HG02870 (cell line): ENCODE results near the gene TBC1D16.

Source experiments
- ATAC-seq: cut with Tn5 transposase; IDR thresholded peaks from one replicate; pipeline ENCODE4 v1.9.1; 2021; ENCODE audit warnings: mild to moderate bottlenecking, moderate library complexity; ENCODE audit not compliant: unreplicated experiment

The TBC1D16 gene, protein sequence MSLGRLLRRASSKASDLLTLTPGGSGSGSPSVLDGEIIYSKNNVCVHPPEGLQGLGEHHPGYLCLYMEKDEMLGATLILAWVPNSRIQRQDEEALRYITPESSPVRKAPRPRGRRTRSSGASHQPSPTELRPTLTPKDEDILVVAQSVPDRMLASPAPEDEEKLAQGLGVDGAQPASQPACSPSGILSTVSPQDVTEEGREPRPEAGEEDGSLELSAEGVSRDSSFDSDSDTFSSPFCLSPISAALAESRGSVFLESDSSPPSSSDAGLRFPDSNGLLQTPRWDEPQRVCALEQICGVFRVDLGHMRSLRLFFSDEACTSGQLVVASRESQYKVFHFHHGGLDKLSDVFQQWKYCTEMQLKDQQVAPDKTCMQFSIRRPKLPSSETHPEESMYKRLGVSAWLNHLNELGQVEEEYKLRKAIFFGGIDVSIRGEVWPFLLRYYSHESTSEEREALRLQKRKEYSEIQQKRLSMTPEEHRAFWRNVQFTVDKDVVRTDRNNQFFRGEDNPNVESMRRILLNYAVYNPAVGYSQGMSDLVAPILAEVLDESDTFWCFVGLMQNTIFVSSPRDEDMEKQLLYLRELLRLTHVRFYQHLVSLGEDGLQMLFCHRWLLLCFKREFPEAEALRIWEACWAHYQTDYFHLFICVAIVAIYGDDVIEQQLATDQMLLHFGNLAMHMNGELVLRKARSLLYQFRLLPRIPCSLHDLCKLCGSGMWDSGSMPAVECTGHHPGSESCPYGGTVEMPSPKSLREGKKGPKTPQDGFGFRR

GRCh38 chr17:80035687-80035936 lies at the start of gene TBC1D16:
TBC1D16 (minus strand) TSS chr17:80035872; CDS start chr17:80013547, 22,325 bp downstream.
- ATAC-seq = no peak

DNA sequence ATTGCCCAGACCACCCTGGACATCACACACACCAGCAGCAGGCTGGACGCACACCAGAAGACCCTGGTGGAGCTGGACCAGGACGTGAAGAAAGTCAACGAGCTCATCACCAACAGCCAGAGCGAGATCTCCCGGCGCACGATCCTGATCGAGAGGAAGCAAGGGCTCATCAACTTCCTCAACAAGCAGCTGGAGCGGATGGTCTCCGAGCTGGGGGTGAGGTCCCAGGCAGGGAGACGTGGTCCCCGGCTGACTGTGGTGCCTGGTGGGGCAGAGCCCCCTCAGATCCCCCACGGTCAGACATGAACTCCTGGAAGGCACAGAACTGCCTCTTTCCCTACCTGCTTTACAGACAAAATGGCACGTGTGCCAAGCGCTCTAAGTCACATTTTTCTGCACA lies 49.1 kb upstream of the TBC1D16 start:
- no peak for ATAC-seq

GRCh38 chr17:80083136-80083661 lies 47.5 kb upstream of the TBC1D16 start:
- ATAC-seq = no peak

GRCh38 chr17:80082403-80083135 lies 46.9 kb upstream of the TBC1D16 start:
- ATAC-seq = no peak

GRCh38 chr17:80081596-80081995 lies 45.9 kb upstream of the TBC1D16 start:
- no peak for ATAC-seq

DNA sequence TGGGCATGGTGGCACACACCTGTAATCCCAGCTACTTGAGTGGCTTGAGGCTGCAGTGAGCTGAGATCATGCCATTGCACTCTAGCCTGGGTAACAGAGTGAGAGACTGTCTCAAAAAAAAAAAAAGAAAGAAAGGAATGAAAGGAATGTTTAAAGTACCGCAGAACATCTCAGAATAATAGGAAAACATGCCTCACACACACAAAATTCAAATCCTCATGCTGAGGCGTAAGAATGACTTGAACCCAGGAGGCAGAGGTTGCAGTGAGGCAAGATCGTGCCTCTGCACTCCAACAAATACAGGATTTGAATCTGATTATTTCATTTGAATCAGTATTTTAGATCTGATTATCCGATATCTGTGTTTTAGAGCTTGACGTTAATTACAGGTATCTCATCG lies 44.4 kb upstream of the TBC1D16 start:
- no peak for ATAC-seq

DNA sequence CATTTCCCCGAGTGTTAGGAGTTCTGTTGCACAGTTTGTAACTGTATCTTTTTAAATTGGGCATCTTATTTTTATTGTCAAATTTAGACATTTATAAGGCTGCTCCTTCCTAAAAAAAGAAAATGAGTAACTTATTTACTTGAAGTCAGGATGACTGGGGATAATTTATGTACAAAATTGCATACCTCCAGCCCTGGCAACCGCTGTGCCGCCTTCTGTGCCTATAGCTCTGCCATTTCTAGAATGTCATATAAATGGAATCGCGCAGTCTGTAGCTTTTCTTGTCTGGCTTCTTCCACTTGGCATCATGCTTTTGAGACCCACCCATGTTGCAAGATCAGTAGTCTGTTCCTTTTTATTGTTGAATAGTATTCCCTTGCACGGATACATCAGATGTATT lies 36.7 kb upstream of the TBC1D16 start:
- ATAC-seq = no peak

GRCh38 chr17:80071116-80071841 lies 35.6 kb upstream of the TBC1D16 start:
- no peak for ATAC-seq

GRCh38 chr17:80070375-80071115 lies 34.9 kb upstream of the TBC1D16 start:
- ATAC-seq = no peak

- ATAC-seq = no peak
Observed at GRCh38 chr17:80068301-80069222, 32.9 kb upstream of the TBC1D16 start.

DNA sequence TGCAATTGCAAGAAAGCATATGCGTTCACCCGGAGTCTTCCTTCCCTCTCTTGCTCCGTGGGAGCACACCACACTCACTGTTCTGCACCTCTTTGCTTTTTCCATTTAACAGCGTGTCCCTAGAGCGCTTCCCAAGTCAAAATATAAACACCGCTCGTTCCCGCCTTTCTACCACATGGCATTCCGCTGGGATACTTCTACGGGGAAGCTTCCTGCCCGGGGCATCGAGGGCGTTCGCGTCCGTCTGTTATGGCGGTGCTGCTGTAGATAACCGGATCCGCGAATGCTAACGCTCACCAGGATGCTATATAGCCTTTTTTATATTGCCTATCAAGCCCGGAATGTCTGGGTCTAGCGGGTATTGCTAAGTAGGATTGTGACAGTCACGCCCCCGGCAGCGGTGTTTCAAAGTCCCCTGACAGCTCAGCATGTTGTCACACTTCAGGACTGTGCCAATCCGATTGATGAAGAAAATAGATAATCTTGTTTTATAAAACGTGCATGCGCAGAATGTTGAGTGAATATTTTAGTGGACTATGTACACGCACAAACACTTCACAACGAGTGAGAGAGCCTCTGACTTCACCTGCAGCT lies 31.8 kb upstream of the TBC1D16 start:
- no peak for ATAC-seq

GRCh38 chr17:80065478-80066170 lies 30.0 kb upstream of the TBC1D16 start:
- no peak for ATAC-seq

DNA sequence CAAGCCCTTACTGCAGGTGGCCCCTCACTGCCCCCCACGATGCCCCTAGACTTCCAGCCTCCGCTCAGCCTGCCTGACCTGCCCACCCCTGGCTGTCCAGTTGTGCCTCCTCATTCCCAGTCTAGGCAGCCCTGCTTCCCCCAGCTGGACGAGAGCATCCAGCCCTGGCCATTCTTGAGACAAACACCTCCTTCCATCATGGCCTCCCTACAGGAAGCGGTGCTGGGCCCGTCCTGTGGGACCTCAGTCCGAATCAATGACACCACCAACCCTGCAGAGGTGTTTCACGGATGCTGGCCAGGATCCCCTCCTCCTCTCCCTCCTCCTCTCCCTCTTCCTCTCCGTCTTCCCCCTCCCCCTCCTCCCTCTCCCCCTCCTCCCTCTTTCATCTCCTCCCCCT lies 29.0 kb upstream of the TBC1D16 start:
- ATAC-seq = no peak

DNA sequence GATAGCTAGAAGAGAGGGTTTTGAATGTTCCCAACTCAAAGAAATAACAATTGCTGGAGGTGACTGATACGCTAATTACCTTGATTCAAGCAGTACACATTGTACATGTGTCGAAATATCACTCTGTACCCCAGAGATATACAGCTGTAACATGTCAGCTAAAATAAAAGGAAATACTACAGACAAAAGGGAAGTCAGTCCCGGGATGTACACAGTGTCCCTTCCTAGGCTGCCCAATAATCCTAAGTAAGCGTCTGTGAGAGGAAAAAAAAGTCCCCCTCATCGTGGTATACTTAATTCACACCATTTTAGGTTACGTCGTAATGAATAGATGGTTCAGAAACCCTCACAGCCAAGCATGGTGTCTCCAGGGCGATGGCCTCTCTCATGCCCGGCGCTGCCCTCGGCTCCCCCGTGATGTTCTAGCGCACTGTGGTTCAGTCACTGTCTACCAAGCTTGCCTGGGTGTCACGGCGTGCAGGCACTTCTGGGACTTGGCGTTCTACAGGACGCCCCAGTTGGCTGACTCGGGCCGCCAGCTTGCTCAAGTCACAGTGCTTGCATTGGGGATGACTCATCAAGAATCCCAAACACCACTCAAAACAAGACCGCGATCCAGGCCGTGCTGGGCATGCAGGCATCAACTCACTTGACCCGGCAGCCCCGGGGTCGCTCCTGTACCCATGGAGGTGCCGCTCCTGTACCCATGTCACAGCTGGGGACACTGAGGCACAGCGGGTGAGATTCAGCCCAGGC lies 28.3 kb upstream of the TBC1D16 start:
- ATAC-seq = no peak

DNA sequence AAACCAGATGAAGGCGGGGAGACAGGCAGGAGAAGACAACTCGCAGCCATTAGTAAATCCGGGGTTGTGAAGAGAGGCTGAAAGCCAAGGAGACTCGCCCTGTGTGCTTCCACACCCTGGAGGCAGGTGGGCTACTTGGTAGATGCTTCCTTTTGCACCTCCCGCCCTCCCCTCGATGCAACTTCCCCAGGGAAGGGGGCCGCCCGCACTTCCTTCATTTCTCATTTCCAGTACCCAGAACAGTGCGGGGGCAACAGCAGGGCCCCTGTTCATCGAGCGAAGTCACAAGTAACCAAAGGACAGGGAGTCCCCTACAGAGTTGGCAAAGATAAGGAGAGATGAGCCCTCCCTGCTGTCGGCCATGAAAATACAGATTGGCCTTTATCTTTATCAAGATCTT lies 25.7 kb upstream of the TBC1D16 start:
- no peak for ATAC-seq

DNA sequence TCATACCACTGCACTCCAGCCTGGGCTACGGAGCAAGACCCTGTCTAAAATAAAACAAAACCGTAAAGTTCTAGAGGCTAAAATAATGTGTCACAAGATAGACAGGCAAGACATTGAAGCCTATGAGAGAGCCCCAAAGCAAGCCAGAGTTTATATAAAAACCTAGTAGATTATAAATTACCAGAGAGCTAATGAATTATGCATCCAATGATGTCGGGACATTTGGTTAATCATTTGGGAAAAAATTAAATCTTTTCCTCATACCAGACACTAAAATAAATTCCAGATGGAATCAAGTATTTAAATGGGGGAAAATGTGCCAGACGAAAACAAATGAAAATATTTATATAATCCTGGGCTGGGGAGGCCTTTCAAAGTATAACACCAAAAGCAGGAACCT lies 25.0 kb upstream of the TBC1D16 start:
- no peak for ATAC-seq

DNA sequence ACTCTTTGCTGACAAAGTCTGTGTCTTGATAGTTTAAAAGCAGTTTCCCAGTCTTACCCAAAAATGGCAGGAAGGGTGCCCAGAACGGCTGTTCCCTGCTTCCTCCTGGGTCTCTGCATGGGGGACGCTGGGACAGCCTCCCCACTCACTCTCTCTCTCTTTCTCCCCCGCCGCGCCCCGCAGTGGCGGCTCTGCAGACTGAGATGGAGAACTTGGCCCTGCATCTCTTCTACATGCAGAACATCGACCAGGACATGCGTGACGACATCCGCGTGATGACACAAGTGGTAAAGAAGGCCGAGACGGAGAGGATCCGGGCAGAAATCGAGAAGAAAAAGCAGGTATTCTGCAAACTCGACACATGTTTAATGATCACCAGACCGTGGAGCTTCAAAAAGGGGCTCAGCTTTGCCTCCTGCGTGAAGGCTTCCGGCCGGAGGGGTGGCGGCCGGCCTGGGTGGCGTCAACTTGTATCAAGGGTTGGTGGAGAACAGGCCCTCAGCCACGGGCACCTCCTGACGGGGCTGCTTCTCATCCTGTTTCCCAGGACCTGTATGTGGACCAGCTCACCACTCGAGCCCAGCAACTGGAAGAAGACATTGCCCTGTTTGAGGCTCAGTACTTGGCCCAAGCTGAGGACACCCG lies 22.8 kb upstream of the TBC1D16 start:
- no peak for ATAC-seq
